AG04450 (cell line): ENCODE data around the gene TMEM181. TPM values are rescaled to one million over a fixed set of nuclear protein-coding genes. Genes with fewer than 3 reads are reported as not detected.

Experiments
- CTCF ChIA-PET: fragments of 300-600, 350-600 bp; formaldehyde crosslinking; extraction: SDS; loops from one replicate; lab custom pipeline; 2022; ENCODE audit warnings: antibody characterized with exemption, inconsistent platforms; lab: Charles Lee
- POLR2A ChIA-PET: fragments of 350-600 bp; formaldehyde crosslinking; extraction: SDS; loops from one replicate; lab custom pipeline; 2021; ENCODE audit warnings: antibody characterized with exemption, inconsistent platforms; lab: Yijun Ruan, JAX
- DNase-seq: peaks from one replicate; pipeline ENCODE4 v3.0.0-alpha.2; 2011; ENCODE audit warnings: low read depth, low spot score
- H3K27ac ChIP-seq: one replicate; pipeline ENCODE4 v1.5.1; 2012; ENCODE audit warnings: low read depth, low read length, control low read depth
- H3K27me3 ChIP-seq: one replicate; pipeline ENCODE4 v1.6.0; 2012; ENCODE audit warnings: low read length; ENCODE audit not compliant: control insufficient read depth, insufficient read depth
- H3K4me3 ChIP-seq: 2 replicates; pipeline ENCODE4 v1.5.1; 2011; ENCODE audit warnings: mild to moderate bottlenecking, low read depth, low read length, control low read depth
- H3K9me3 ChIP-seq: 2 replicates; pipeline ENCODE4 v1.5.1; 2012; ENCODE audit warnings: low read length; ENCODE audit not compliant: control insufficient read depth, insufficient read depth
- CTCF ChIP-seq: IDR thresholded peaks from 2 replicates; pipeline ENCODE4 v1.5.1; 2011; ENCODE audit warnings: low read depth, low read length, control low read depth, inconsistent platforms
- polyA plus RNA-seq: library from polyadenylated mRNA; depleted of rRNA; stranded (reverse); fragments of >200 nt; gene quantifications from 2 replicates; pipeline ENCODE4 v1.2.3, GENCODE V29; 2011

TMEM181 gene
- polyA plus RNA-seq, 1 experiment, result 44.1 TPM

GRCh38 chr6:158638324-158638854, 78.5 kb downstream of the TMEM181 start:
- DNase-seq, result no peak
- ChIA-PET CTCF (interaction anchor here (0.6 to 2.5 kb wide), 3 partner anchors 53 to 558 kb away, joined by 4 to 8 read pairs (median 5); no protein-coding TSS in a partner anchor), POLR2A (interaction anchor here (0.6 kb wide), 1 partner anchor 1143 kb away, joined by 3 read pairs; no protein-coding TSS in a partner anchor)
- Histone ChIP-seq H3K27ac (no peak overlapping the region), H3K27me3 (no peaks in the 10 kb centered on the region), H3K4me3 (no peak overlapping the region), H3K9me3 (no peaks in the 10 kb centered on the region)
- TF ChIP-seq CTCF, result no peak

GRCh38 chr6:158639056-158639455, 79.2 kb downstream of the TMEM181 start:
- no peak overlapping the region for H3K27ac ChIP-seq
- H3K4me3 ChIP-seq, result no peak overlapping the region
- TF ChIP-seq CTCF, result no peak
- CTCF ChIA-PET, result interaction anchor here (0.6 to 2.5 kb wide), 3 partner anchors 52 to 559 kb away, joined by 4 to 8 read pairs (median 5); no protein-coding TSS in a partner anchor
- no peak for DNase-seq
- H3K9me3 ChIP-seq, result no peaks in the 10 kb centered on the region
- no peaks in the 10 kb centered on the region for H3K27me3 ChIP-seq
- POLR2A ChIA-PET, result no interaction called here

GRCh38 chr6:158640519-158640918, 80.6 kb downstream of the TMEM181 start:
- CTCF ChIA-PET, result interaction anchor here (0.9 to 2.1 kb wide), 2 partner anchors 51 to 419 kb away, joined by 4 to 5 read pairs; no protein-coding TSS in a partner anchor
- no peak for TF ChIP-seq CTCF
- POLR2A ChIA-PET, result no interaction called here

GRCh38 chr6:158642097-158642601, 82.3 kb downstream of the TMEM181 start:
- peak; percentile 78 for DNase-seq
- no peaks in the 10 kb centered on the region for H3K27me3 ChIP-seq
- ChIA-PET POLR2A (interaction anchor here (1.0 kb wide), 1 partner anchor 13 kb away, joined by 3 read pairs; no protein-coding TSS in a partner anchor), CTCF (interaction anchor here (0.6 to 4.4 kb wide), 3 partner anchors 49 to 470 kb away, joined by 3 to 28 read pairs (median 4); no protein-coding TSS in a partner anchor)
- H3K27ac ChIP-seq, result peak overlapping the region; percentile 92
- no peaks in the 10 kb centered on the region for H3K9me3 ChIP-seq
- peak overlapping the region; percentile 97 for H3K4me3 ChIP-seq
- no peak for TF ChIP-seq CTCF

More at GRCh38 chr6:158640519-158640918, 80.6 kb downstream of the TMEM181 start:
- Histone ChIP-seq H3K27me3 (no peaks in the 10 kb centered on the region), H3K9me3 (no peaks in the 10 kb centered on the region), H3K27ac (no peak overlapping the region), H3K4me3 (no peak overlapping the region)
- DNase-seq, result no peak

GRCh38 chr6:158643836-158644230, 83.9 kb downstream of the TMEM181 start:
- ChIA-PET POLR2A (interaction anchor here (0.9 to 2.4 kb wide), 5 partner anchors 11 to 28 kb away, joined by 3 to 12 read pairs (median 7); no protein-coding TSS in a partner anchor), CTCF (interaction anchor here (0.9 to 4.4 kb wide), 3 partner anchors 48 to 331 kb away, joined by 3 to 28 read pairs (median 3); no protein-coding TSS in a partner anchor)
- Histone ChIP-seq H3K27me3 (no peaks in the 10 kb centered on the region), H3K9me3 (no peaks in the 10 kb centered on the region), H3K27ac (no peak overlapping the region), H3K4me3 (peak overlapping the region; percentile 97)
- TF ChIP-seq CTCF, result no peak
- DNase-seq, result no peak
